Measurements from ENCODE around the gene NCAPD2.
"Not testable (repeated sequence)": the region's sequence is repeated elsewhere in the genome, so short reads cannot be mapped to it uniquely, and the experiment has no call there.

NCAPD2 gene

GRCh38 chr12:6549684-6550151, 55.8 kb downstream of the NCAPD2 start:
- DNase-seq, result no peak

DNA sequence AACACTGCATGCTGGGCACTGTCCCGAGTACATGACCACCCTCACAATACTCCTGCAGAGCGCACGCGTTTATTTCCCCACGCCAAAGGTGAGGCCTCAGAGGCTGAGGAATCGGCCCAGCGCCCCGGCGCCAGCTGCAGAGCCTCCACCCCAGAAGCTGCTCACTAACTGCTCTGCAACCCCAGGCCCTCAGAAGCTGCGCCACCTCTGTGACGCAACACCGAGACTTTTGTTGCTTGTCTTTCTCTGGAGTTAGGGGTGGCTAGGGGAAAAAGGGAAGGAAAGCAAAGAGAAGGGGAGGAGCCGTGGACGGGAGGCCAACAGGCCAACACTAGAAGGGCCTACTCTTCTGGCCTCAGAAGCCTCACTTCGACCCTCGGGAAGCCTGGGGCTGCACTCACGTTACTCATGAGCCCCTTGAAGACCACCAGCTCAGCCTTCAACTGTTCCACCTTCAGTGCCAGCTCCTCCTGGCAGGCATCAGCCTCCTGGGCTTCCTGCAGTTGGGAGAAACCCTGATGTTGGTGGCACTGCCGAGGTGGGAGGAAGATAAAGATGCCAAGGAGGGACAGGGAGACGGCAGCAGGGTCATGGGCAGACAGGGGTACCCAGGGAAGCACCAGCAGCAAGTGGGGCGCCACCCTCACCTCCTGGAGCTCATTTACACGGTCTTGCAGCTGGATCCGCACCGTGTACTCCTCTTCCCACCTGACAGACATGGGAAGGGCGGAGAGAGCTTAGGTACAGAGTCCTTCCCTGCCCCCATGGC, 56.6 kb downstream of the NCAPD2 start:
- peak in 2 of 14 donors; percentile 23 to 34 for DNase-seq

DNA sequence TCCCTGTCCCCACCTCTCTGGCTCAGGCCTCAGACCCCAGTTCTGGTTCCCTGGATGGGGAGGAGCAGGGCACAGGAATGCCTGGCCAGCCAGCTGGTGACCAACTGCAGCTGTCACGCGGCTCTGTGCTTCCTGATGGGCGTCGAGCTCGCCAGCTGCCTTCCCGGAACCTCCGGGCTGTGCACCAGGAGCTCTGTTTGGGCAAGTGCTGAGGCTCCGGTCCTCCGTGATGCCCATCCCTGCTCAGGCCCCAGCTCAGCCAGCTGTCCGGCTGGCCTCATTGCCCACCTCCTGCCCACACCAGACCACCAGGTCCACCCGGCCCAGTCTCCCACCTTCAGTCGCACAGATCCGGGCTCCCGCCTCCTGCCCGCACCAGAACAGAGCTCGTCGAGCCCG, 57.2 kb downstream of the NCAPD2 start:
- DNase-seq, result peak in 12 of 14 donors; percentile 29 to 93 (median 70)

DNA sequence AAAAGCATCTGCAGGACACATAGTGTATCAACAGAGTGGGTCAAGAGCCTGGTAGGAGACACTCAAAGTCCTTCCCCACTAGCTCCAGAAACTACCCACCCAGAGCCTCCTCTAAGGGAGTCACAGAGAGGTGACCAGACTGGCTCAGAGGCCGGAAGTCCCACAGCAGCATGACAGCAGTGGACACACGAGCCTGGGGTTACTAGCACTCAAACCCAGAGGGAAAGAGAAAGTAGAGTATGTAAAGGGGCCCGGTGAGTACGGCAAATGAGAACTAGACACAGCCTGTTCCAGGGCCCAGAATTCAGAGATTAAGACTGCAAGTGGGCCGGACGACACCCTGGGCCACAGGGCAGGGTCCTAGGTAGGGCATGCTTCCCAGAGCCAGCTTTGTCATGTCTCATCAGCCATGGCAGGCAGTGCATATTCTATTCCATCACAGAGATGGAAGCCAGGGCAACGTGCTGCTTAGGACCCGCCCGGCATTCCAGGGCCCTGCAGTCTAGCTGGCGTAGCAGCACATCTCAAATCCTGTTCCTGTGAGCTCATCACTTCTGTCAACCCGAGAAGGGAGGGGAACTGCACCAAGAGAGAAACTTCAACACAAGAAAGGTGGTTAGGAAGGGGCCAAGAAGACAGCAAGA, 57.7 kb downstream of the NCAPD2 start:
- peak in 2 of 14 donors; percentile 37 to 73 for DNase-seq

DNA sequence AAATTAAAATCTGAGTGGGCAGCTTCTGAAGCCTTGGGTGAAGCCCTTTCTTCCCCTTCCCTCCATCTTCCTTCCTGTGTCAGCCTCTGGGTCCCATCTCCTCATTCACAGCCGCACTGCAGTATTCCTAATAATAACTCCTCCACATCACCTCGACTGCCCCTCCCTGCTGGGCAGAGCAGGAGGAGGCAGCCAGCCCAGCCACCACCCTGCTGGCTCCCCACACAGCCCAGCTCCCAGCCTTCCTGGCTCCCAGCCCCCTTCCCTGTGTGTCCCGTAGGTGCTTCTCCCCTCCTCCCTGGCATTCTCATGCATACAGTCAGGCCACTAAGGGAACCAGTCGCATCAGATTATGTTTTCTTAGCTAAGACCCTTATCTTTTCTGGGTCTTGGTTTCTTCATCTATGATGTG, 58.2 kb downstream of the NCAPD2 start:
- DNase-seq, result peak in 8 of 14 donors; percentile 9 to 73 (median 39)

DNA sequence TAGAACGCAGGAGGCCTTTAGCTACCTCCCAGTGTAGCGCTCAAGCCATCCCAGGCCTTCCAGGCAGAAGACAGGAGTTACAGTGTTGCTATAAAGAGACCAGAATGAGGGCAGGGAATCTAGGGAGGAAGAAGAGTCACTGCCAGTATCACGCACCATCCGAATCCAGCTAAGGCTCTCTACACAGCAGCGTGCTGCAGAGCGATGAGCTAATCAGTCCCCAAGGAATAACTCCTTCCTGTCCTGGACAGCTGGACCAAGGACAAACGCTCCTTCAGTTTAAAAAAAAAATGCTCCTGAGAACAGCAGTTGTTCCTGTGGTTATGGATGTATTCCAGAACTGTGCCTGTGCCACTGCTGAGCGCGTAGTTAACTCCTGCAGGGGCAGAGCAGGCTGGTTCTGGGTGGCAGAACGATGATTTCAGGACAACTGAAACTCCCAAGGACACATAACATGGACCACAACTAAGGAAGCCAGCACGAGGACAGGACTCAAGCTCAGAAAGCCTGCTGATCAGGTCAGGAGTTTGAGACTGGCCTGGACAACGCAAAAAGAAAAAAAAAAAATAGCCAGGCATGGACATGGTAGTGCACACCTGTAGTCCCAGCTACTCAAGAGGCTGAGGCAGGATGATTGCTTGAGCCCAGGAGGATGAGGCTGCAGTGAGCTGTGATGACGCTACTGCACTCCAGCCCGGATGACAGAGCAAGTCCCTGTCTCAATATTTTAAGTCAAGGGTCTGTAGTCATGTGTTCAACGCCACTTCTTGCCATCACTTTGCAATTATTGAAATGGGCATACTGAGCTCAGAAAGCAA, 59.4 kb downstream of the NCAPD2 start:
- DNase-seq, result peak in 7 of 14 donors; percentile 31 to 60 (median 31)

GRCh38 chr12:6554168-6555017, 60.5 kb downstream of the NCAPD2 start:
- peak in 13 of 14 donors; percentile 34 to 87 (median 69) for DNase-seq

- no peak for DNase-seq
Observed at GRCh38 chr12:6555018-6555691, 61.3 kb downstream of the NCAPD2 start.

- DNase-seq, result not testable (repeated sequence)
Observed at GRCh38 chr12:6556496-6556817, 62.6 kb downstream of the NCAPD2 start.

DNA sequence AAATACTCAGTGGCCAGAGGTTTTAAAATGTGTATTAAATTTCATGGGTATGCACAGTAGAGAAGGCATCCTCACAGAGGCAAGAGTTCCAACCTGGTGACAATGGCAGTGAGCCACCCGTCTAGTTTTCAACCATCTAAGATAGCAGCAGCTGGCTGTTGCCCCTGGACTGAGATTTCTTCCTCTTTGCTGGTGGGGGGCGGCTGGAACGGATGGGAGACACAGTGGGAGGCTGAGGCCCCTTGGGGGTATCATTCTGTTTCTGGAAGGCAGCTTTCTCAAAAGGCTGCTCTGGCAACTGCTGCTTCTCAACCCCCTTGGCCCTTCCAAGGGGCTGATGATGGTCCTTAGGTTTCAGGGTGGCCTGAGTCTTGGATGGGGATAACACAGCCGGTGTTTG, 63.0 kb downstream of the NCAPD2 start:
- no peak for DNase-seq

DNA sequence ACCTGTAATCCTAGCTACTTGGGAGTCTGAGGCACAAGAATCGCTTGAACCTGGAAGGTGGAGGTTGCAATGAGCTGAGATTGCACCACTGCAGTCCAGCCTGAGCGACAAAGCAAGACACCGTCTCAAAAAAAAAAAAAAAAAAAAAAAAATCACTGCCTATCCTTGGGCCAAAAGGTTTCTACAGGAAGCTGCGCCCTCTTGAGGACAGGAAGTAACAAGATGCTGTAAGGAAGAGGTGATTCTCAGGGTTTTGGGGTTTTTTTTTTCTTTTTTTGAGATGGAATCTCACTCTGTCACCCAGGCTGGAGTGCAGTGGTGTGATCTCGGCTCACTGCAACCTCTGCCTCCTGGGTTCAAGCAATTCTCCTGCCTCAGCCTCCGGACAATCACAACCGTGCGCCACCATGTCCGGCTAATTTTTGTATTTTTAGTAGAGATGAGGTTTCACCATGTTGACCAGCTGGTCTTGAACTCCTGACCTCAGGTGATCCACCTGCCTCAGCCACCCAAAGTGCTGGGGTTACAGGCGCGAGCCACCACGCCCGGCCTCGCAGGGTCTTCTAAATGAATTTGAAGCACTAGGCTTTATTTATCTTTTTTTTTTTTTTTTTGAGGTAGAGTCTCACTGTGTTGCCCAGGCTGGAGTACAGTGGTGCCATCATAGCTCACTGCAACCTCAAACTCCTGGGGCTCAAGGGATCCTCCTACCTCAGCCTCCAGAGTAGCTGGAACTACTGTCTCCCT, 64.3 kb downstream of the NCAPD2 start:
- DNase-seq, result peak in 1 of 14 donors; percentile 11

GRCh38 chr12:6559500-6559899, 65.6 kb downstream of the NCAPD2 start:
- no peak for DNase-seq

GRCh38 chr12:6560501-6561205, 66.8 kb downstream of the NCAPD2 start:
- DNase-seq, result no peak

DNA sequence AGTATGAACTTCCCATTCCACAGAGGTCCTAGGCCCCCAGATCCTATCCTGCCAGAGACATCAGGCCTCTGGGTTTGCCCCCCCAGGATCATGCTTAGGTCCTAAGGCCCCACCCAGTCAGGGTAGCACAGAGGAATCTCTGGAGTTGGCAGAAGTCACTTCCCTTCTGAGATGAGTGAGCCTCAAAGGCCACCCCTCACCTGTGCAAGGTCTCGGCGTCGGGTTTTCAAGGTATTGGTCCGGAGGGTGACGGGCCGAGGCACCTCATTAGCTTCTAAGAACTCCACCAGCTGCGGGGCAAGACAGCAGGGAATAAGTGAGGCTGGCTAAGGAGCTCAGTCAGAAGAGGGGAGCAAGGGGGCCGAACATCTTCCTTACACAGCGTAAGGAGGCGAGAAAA, 69.0 kb downstream of the NCAPD2 start:
- no peak for DNase-seq

DNA sequence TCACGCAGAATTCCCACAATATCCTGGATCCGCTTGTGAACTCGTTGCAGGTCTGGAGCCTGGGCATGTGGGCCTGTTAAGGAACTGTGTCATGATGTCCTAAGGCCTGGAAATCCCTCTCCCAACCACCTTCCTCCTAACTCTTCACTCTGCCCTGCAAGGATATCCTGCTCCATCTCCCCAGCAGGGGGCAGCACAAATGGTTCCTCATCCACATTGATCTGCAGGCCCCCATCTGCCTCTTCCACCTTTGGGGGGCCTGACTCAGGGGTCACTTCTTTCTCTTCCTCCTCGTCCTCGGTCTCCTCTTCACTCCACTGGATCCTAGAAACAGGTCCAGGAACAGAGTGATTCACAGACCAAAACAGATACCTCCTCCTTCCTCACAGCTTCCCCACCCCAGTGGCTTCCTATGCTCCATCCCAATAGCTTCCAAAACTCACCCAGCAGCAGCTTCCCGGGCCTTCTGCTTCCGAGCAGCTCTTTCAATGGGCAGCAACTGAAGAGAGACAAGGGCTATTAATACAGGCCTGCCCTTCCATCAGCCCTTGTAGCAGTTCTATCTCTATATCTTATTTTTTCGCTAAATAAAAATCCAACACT, 69.6 kb downstream of the NCAPD2 start:
- DNase-seq, result peak in 3 of 14 donors; percentile 16 to 33 (median 20)

- no peak for DNase-seq
Observed at GRCh38 chr12:6567112-6567670, 73.3 kb downstream of the NCAPD2 start.

DNA sequence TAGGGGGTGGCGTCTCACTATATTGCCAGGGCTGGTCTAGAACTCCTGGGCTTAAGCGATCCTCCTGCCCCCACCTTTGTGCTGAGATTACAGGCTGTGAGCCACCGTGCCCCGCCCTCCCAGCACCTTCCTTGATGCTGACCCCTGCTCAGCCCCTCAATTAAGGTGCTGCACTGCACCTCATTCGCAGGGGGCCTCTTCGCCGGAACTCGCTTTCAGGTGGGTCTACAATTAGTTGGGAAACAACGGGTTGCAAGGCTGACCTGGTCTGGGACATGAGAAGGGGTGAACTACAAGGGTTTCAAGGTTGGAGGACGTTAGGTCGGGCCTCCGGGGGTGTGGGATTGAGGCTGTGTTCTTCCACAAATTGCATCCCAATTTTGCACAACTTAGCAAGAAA, 75.4 kb downstream of the NCAPD2 start:
- DNase-seq, result no peak

DNA sequence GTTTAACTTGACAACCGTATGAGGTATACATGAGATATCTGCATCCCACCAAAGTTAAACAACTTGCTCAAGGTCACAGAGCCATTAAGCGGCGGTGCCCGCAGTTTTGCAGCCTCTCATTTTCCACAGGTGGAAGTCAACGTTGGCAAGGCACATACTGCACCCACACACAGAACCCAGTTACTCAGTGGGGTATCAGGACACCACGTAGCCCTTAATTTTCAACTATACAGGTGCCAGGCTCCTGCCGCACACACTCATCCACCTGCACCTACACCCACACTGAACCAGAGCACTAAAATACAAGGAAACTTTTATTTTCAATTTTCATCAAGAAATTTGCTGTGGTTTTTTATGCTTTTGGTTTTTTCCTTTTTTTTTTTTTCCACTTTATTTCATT, 75.9 kb downstream of the NCAPD2 start:
- no peak for DNase-seq

DNA sequence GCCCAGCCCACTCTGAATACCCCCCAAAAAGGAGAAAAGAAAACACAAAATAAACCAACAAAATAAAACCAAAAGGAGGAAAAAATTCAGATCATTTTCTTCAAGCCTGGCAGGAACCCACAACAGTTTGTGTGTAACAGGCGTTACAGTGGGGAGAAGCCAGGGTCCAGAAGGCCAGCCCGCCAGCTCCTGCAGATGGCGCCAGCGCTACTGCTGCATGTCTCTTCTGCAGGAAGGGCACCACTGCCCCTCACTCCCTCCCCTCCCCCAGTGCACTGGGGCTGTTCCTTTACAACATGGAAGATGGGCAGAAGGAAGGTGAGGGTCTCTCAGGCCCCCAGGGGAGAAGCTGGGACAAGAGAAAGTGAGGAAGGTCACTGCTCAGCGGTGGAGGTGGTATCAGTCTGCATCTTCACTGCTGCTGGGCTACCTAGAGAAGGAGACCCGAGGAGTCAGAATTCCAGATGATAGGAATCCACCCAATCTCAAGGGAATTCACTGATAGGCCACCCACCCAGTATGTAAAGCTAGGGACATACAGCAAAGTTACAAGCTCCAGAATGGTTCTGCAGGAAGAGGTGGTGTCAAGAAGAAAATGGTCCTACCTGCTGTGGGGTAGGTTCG, 76.5 kb downstream of the NCAPD2 start:
- no peak for DNase-seq

Data from C1 segment of cervical spinal cord (tissue), 14 donors.